Neuronal stem cell (in vitro differentiated cells): ENCODE measurements around the gene ATG14.
"Not testable (repeated sequence)": the region's sequence is repeated elsewhere in the genome, so short reads cannot be mapped to it uniquely, and the experiment has no call there.

Experiments
- DNase-seq: peaks from one replicate; pipeline ENCODE4 v3.0.0-alpha.2; 2013; ENCODE audit warnings: low spot score
- H2AFZ ChIP-seq: one replicate; pipeline ENCODE4 v1.6.1; 2013; ENCODE audit warnings: mild to moderate bottlenecking, low read length, inconsistent platforms
- H2AK5ac ChIP-seq: 2 replicates; pipeline ENCODE4 v1.6.1; 2013; ENCODE audit warnings: low read depth, mild to moderate bottlenecking, inconsistent platforms, low read length, moderate library complexity, mixed read lengths
- H2BK120ac ChIP-seq: 2 replicates; pipeline ENCODE4 v1.6.1; 2013; ENCODE audit warnings: low read depth, mild to moderate bottlenecking, inconsistent platforms, low read length, moderate library complexity, mixed read lengths
- H2BK12ac ChIP-seq: one replicate; pipeline ENCODE4 v1.6.1; 2013; ENCODE audit warnings: low read length, inconsistent platforms
- H2BK15ac ChIP-seq: 2 replicates; pipeline ENCODE4 v1.6.1; 2013; ENCODE audit warnings: mild to moderate bottlenecking, low read length, inconsistent platforms, mixed read lengths
- H2BK5ac ChIP-seq: one replicate; pipeline ENCODE4 v1.6.1; 2013; ENCODE audit warnings: inconsistent platforms, mild to moderate bottlenecking, low read length, moderate library complexity
- H3K14ac ChIP-seq: one replicate; pipeline ENCODE4 v1.6.1; 2013; ENCODE audit warnings: low read length, inconsistent platforms
- H3K18ac ChIP-seq: 2 replicates; pipeline ENCODE4 v1.6.1; 2013; ENCODE audit warnings: low read length, inconsistent platforms
- H3K23ac ChIP-seq: 2 replicates; pipeline ENCODE4 v1.6.1; 2013; ENCODE audit warnings: low read depth, mild to moderate bottlenecking, mixed read lengths, low read length, inconsistent platforms; ENCODE audit not compliant: poor library complexity
- H3K27ac ChIP-seq: replicated peaks from 3 replicates; pipeline ENCODE4 v1.5.1; 2013; ENCODE audit warnings: low read length, inconsistent platforms
- H3K27me3 ChIP-seq, 3 experiments: 2 replicates each; pipeline ENCODE4 v1.6.1; 2013; ENCODE audit warnings: low read length in 3 of 3, mild to moderate bottlenecking in 2 of 3, inconsistent platforms in 1 of 3, low read depth in 1 of 3, mixed read lengths in 1 of 3, moderate library complexity in 1 of 3; ENCODE audit not compliant: control insufficient read depth in 3 of 3, insufficient read depth in 3 of 3
- H3K36me3 ChIP-seq, 2 donors: replicated peaks in 1 of 2; 2 replicates each; pipeline ENCODE4 v1.6.1; 2013; ENCODE audit warnings: low read length in 2 of 2; ENCODE audit not compliant: control insufficient read depth in 2 of 2, insufficient read depth in 2 of 2
- H3K4ac ChIP-seq: 2 replicates; pipeline ENCODE4 v1.6.1; 2013; ENCODE audit warnings: inconsistent platforms, mild to moderate bottlenecking, low read length, moderate library complexity
- H3K4me1 ChIP-seq, 2 donors: 1 replicate in 1 of 2; 2 replicates in 1 of 2; pipeline ENCODE4 v1.6.1; 2013; ENCODE audit warnings: low read length in 2 of 2, low read depth in 1 of 2; ENCODE audit not compliant: control insufficient read depth in 2 of 2, insufficient read depth in 1 of 2
- H3K4me2 ChIP-seq: one replicate; pipeline ENCODE4 v1.6.1; 2013; ENCODE audit warnings: mild to moderate bottlenecking, low read length, inconsistent platforms; ENCODE audit not compliant: insufficient read depth, poor library complexity, severe bottlenecking
- H3K4me3 ChIP-seq, 2 donors: 2 replicates each; pipeline ENCODE4 v1.5.1; 2013; ENCODE audit warnings: low read length in 2 of 2, mild to moderate bottlenecking in 2 of 2, inconsistent platforms in 1 of 2, moderate library complexity in 1 of 2
- H3K79me1 ChIP-seq: one replicate; pipeline ENCODE4 v1.6.1; 2013; ENCODE audit warnings: low read depth, mild to moderate bottlenecking, inconsistent platforms, low read length, moderate library complexity
- H3K9ac ChIP-seq: one replicate; pipeline ENCODE4 v1.6.1; 2013; ENCODE audit warnings: mild to moderate bottlenecking, low read depth, low read length, inconsistent platforms; ENCODE audit not compliant: poor library complexity
- H3K9me3 ChIP-seq, 2 donors: replicated peaks in 1 of 2; 2 replicates each; pipeline versions ENCODE3 to v1.6.1; 2013; ENCODE audit warnings: low read length in 2 of 2, mild to moderate bottlenecking in 2 of 2, inconsistent platforms in 1 of 2, low read depth in 1 of 2, mixed read lengths in 1 of 2, moderate library complexity in 1 of 2; ENCODE audit not compliant: control insufficient read depth in 2 of 2, insufficient read depth in 1 of 2
- H4K8ac ChIP-seq: one replicate; pipeline ENCODE4 v1.6.1; 2013; ENCODE audit warnings: low read depth, mild to moderate bottlenecking, inconsistent platforms, low read length, moderate library complexity
- H4K91ac ChIP-seq: one replicate; pipeline ENCODE4 v1.6.1; 2013; ENCODE audit warnings: low read length, low read depth, mild to moderate bottlenecking, inconsistent platforms; ENCODE audit not compliant: poor library complexity
- WGBS, 2 donors: extraction: QIAGEN DNeasy Blood & Tissue Kit; methylation state at CpG; one replicate each; pipeline ENCODE4 v1.1.7; 2013; ENCODE audit warnings: missing lambda C conversion rate in 2 of 2, mixed read lengths in 1 of 2; ENCODE audit not compliant: insufficient read length in 2 of 2, insufficient replicate concordance in 1 of 2; ENCODE audit errors: extremely low coverage in 2 of 2; 5-methylcytosine and 5-hydroxymethylcytosine counted together

The ATG14 gene

GRCh38 chr14:55348766-55349453 is 62.7 kb downstream of the ATG14 start:
- no peak overlapping the region for H2BK120ac ChIP-seq
- no peak for DNase-seq
- no CpG with 5 or more reads among the region's 4 CpGs for WGBS, 2 donors

DNA sequence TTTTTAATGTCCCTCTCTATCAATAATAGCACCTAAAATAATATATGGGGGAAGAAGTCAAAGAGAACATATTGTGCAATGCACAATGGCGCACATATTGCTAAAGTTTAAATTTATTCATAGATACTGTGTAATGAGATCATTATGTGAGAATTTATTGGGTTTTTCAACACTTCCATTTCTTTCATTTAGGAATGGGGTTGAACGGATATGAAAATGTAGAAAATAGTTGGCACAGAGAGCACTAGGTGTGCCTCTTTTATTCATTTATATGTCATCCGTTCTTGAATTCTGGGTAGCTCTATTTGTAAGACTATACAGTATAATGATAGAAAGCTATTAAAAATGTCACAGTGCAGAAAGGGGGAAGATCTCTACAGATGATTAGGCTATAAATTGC is 63.9 kb downstream of the ATG14 start:
- no peaks in the 10 kb centered on the region for H3K27me3 ChIP-seq
- H2BK5ac ChIP-seq: no peak overlapping the region

More at GRCh38 chr14:55348766-55349453, 62.7 kb downstream of the ATG14 start:
- Histone ChIP-seq H2BK15ac (no peak overlapping the region), H3K4ac (no peak overlapping the region), H3K4me1 (peaks cover 0 to 2% of the 10 kb centered on the region in 2 donors), H3K9ac (no peak overlapping the region), H2AK5ac (no peak overlapping the region), H3K14ac (no peak overlapping the region), H3K27me3 (no peaks in the 10 kb centered on the region), H4K91ac (no peak overlapping the region), H2AFZ (no peak overlapping the region), H3K23ac (no peak overlapping the region), H3K79me1 (no peaks in the 10 kb centered on the region), H3K36me3 (peaks cover 18 to 31% of the 10 kb centered on the region in 2 donors), H3K9me3 (no peaks in the 10 kb centered on the region), H3K18ac (no peak overlapping the region), H4K8ac (no peak overlapping the region), H3K4me2 (no peak overlapping the region), H3K4me3 (no peak overlapping the region), H2BK5ac (no peak overlapping the region), H2BK12ac (no peak overlapping the region), H3K27ac (no peak overlapping the region)

GRCh38 chr14:55347040-55347439 is 64.6 kb downstream of the ATG14 start:
- Histone ChIP-seq H3K18ac (no peak overlapping the region), H3K79me1 (no peaks in the 10 kb centered on the region), H4K8ac (no peak overlapping the region), H3K23ac (no peak overlapping the region), H3K4me1 (peaks cover 0 to 2% of the 10 kb centered on the region in 2 donors), H2BK120ac (no peak overlapping the region), H3K27me3 (no peaks in the 10 kb centered on the region), H3K9me3 (no peaks in the 10 kb centered on the region), H3K4me3 (no peak overlapping the region), H3K14ac (no peak overlapping the region), H3K4me2 (no peak overlapping the region), H3K27ac (no peak overlapping the region), H3K36me3 (peaks cover 12 to 19% of the 10 kb centered on the region in 2 donors), H3K4ac (no peak overlapping the region), H2AK5ac (no peak overlapping the region), H4K91ac (no peak overlapping the region), H2BK12ac (no peak overlapping the region), H3K9ac (no peak overlapping the region), H2BK5ac (no peak overlapping the region), H2BK15ac (no peak overlapping the region), H2AFZ (no peak overlapping the region)
- no peak for DNase-seq
- WGBS, 2 donors: no CpG with 5 or more reads among the region's 1 CpG

More for the DNA sequence above, 63.9 kb downstream of the ATG14 start:
- Histone ChIP-seq H4K91ac (no peak overlapping the region), H3K9ac (no peak overlapping the region), H3K14ac (no peak overlapping the region), H3K27ac (no peak overlapping the region), H3K4me1 (peaks cover 0 to 2% of the 10 kb centered on the region in 2 donors), H2BK120ac (no peak overlapping the region), H3K4me3 (no peak overlapping the region), H3K79me1 (no peaks in the 10 kb centered on the region), H3K9me3 (no peaks in the 10 kb centered on the region), H3K36me3 (peaks cover 16 to 26% of the 10 kb centered on the region in 2 donors), H3K4ac (no peak overlapping the region), H2BK15ac (no peak overlapping the region), H3K18ac (no peak overlapping the region), H2AFZ (no peak overlapping the region), H2AK5ac (no peak overlapping the region), H4K8ac (no peak overlapping the region), H2BK12ac (no peak overlapping the region), H3K23ac (no peak overlapping the region), H3K4me2 (no peak overlapping the region)
- DNase-seq: no peak
- WGBS, 2 donors: no CpG with 5 or more reads among the region's 3 CpGs

- not testable (repeated sequence) for H2BK5ac ChIP-seq, H2BK12ac ChIP-seq, H2AFZ ChIP-seq, H3K9ac ChIP-seq, H3K27me3 ChIP-seq, H4K8ac ChIP-seq, H3K23ac ChIP-seq, H3K36me3 ChIP-seq, H3K27ac ChIP-seq, DNase-seq, H3K4me3 ChIP-seq, H4K91ac ChIP-seq, H3K79me1 ChIP-seq, H3K4ac ChIP-seq, H3K14ac ChIP-seq, H2AK5ac ChIP-seq, H3K18ac ChIP-seq, H2BK120ac ChIP-seq, H3K4me2 ChIP-seq, H2BK15ac ChIP-seq, H3K9me3 ChIP-seq, H3K4me1 ChIP-seq
- WGBS, 2 donors: no CpG with 5 or more reads among the region's 6 CpGs
Observed at GRCh38 chr14:55344582-55345163, 67.0 kb downstream of the ATG14 start.
